Endothelial cell of umbilical vein (primary cell): ENCODE results near the gene ARRB1. TPM values are rescaled to one million over a fixed set of nuclear protein-coding genes. Genes with fewer than 3 reads are reported as not detected.

ENCODE experiments used
- BruUV-seq: library from RNA; stranded (reverse); fragments of 400-500 nt; replicated peaks from 2 replicates; lab custom pipeline; 2021; lab: Mats Ljungman, UMichigan
- CTCF ChIA-PET: fragments of 300-600, 350-600 bp; sonication (Branson Sonifier 250); formaldehyde crosslinking; loops from one replicate; lab custom pipeline; 2021; ENCODE audit warnings: antibody characterized with exemption, inconsistent platforms; lab: Charles Lee
- POLR2A ChIA-PET: fragments of 300-600, 350-600 bp; sonication (Branson Sonifier 250); formaldehyde crosslinking; loops from one replicate; lab custom pipeline; 2021; ENCODE audit warnings: antibody characterized with exemption, inconsistent platforms; lab: Charles Lee
- DNase-seq: peaks from one replicate; pipeline ENCODE4 v3.0.0-alpha.2; 2011; ENCODE audit warnings: low read depth, low spot score
- FAIRE-seq: peaks from 2 replicates; lab custom pipeline; 2011; peaks lifted over from hg19 to GRCh38; lab: Jason Lieb, UNC
- H2AFZ ChIP-seq: 2 replicates; pipeline ENCODE4 v1.6.0; 2012; ENCODE audit warnings: low read depth, low read length, control low read depth, inconsistent platforms
- H3K27ac ChIP-seq: 2 replicates; pipeline ENCODE4 v1.5.1; 2011; ENCODE audit warnings: low read depth, mild to moderate bottlenecking, control low read depth, low read length, moderate library complexity; ENCODE audit not compliant: insufficient read depth
- H3K27me3 ChIP-seq, 2 experiments: 2 replicates each; pipeline versions ENCODE4 v1.6.0 to v1.6.1; 2011; ENCODE audit warnings: low read length in 2 of 2, mixed read lengths in 1 of 2; ENCODE audit not compliant: control insufficient read depth in 2 of 2, insufficient read depth in 2 of 2
- H3K36me3 ChIP-seq, 2 experiments: 2 replicates in 1 of 2; 3 replicates in 1 of 2; pipeline ENCODE4 v1.5.1; 2011; ENCODE audit warnings: low read length in 2 of 2, mild to moderate bottlenecking in 1 of 2, moderate library complexity in 1 of 2; ENCODE audit not compliant: control insufficient read depth in 2 of 2, insufficient read depth in 2 of 2; ENCODE audit errors: extremely low read depth in 1 of 2
- H3K4me1 ChIP-seq: 3 replicates; pipeline ENCODE4 v1.5.1; 2011; ENCODE audit warnings: mild to moderate bottlenecking, low read length; ENCODE audit not compliant: control insufficient read depth, insufficient read depth; ENCODE audit errors: extremely low read depth
- H3K4me2 ChIP-seq: 2 replicates; pipeline ENCODE4 v1.6.1; 2011; ENCODE audit warnings: low read length, control low read depth, mixed read lengths; ENCODE audit not compliant: insufficient read depth
- H3K4me3 ChIP-seq, 3 experiments: fragments of 200-600 bp in 1 of 3; sonication (generic), shearing (Covaris generic) in 1 of 3; replicated peaks in 1 of 3; 2 replicates each; pipeline ENCODE4 v1.5.1; 2011 to 2016; ENCODE audit warnings: control low read depth in 3 of 3, low read length in 3 of 3, mild to moderate bottlenecking in 2 of 3, inconsistent platforms in 1 of 3, low read depth in 1 of 3, moderate library complexity in 1 of 3; ENCODE audit not compliant: insufficient read depth in 1 of 3
- H3K79me2 ChIP-seq: 2 replicates; pipeline ENCODE4 v1.6.0; 2012; ENCODE audit warnings: low read length, inconsistent platforms; ENCODE audit not compliant: control insufficient read depth, insufficient read depth
- H3K9ac ChIP-seq: replicated peaks from 2 replicates; pipeline ENCODE3; 2011; ENCODE audit warnings: low read length, control low read depth; ENCODE audit not compliant: insufficient read depth; ENCODE audit errors: extremely low read depth
- H3K9me1 ChIP-seq: replicated peaks from 3 replicates; pipeline ENCODE4 v1.6.0; 2011; ENCODE audit warnings: mild to moderate bottlenecking, low read length; ENCODE audit not compliant: control insufficient read depth, insufficient read depth; ENCODE audit errors: extremely low read depth
- H3K9me3 ChIP-seq: replicated peaks from 2 replicates; pipeline ENCODE4 v1.5.1; 2012; ENCODE audit warnings: low read length, inconsistent platforms; ENCODE audit not compliant: control insufficient read depth, insufficient read depth
- H4K20me1 ChIP-seq: replicated peaks from 2 replicates; pipeline ENCODE3; 2011; ENCODE audit warnings: mild to moderate bottlenecking, low read length; ENCODE audit not compliant: control insufficient read depth, insufficient read depth; ENCODE audit errors: extremely low read depth
- CTCF ChIP-seq, 2 donors: IDR thresholded peaks; 1 replicate in 1 of 2; 2 replicates in 1 of 2; pipeline ENCODE4 v1.5.1; 2011; ENCODE audit warnings: low read length in 2 of 2, mild to moderate bottlenecking in 2 of 2, moderate library complexity in 2 of 2, control low read depth in 1 of 2, inconsistent platforms in 1 of 2, low read depth in 1 of 2; ENCODE audit not compliant: insufficient read depth in 1 of 2; ENCODE audit errors: extremely low read depth in 1 of 2
- EZH2 ChIP-seq: IDR thresholded peaks from 2 replicates; pipeline ENCODE4 v1.6.1; 2012; ENCODE audit warnings: borderline replicate concordance, low read depth, mild to moderate bottlenecking, moderate library complexity, low read length, inconsistent platforms; ENCODE audit not compliant: severe bottlenecking
- FOS ChIP-seq: IDR thresholded peaks from 2 replicates; pipeline ENCODE4 v1.6.1; 2011; ENCODE audit warnings: mild to moderate bottlenecking, low read length, moderate library complexity, borderline replicate concordance; ENCODE audit not compliant: insufficient read depth
- GATA2 ChIP-seq: IDR thresholded peaks from 2 replicates; pipeline ENCODE4 v1.7.0; 2011; ENCODE audit warnings: low read depth, mild to moderate bottlenecking, moderate library complexity, mixed read lengths, low read length; ENCODE audit not compliant: insufficient read length, insufficient read depth
- JUN ChIP-seq: IDR thresholded peaks from 2 replicates; pipeline ENCODE4 v1.6.1; 2011; ENCODE audit warnings: borderline replicate concordance, low read depth; ENCODE audit not compliant: insufficient read length, insufficient read depth
- MAX ChIP-seq: IDR thresholded peaks from 2 replicates; pipeline ENCODE4 v1.6.1; 2011; ENCODE audit not compliant: insufficient read depth, insufficient read length
- MYC ChIP-seq: IDR thresholded peaks from one replicate; pipeline ENCODE4 v1.6.1; 2011; ENCODE audit warnings: mild to moderate bottlenecking, low read depth, low read length
- POLR2A ChIP-seq: IDR thresholded peaks from 2 replicates; pipeline ENCODE4 v1.6.1; 2012; ENCODE audit warnings: low read depth, mild to moderate bottlenecking, control low read depth, low read length
- POLR2AphosphoS5 ChIP-seq: IDR thresholded peaks from 2 replicates; pipeline ENCODE4 v1.6.1; 2012; ENCODE audit warnings: low read depth, mild to moderate bottlenecking, control low read depth, low read length, moderate library complexity; ENCODE audit not compliant: insufficient read depth
- dilution Hi-C: fragments of 300-500 bp; cut with MboI; formaldehyde crosslinking; loops from one replicate; pipeline ENCODE4 v1.15.0; 2019; ENCODE audit warnings: low sequenced_read_pairs; ENCODE audit not compliant: extremely low pct_ligation_motif_present
- intact Hi-C: fragments of 100-400 bp; cut with micrococcal nuclease; formaldehyde crosslinking; loops from one replicate; pipeline ENCODE4 v1.10.0; 2022
- polyA plus RNA-seq, 4 experiments: library from polyadenylated mRNA; depleted of rRNA in 3 of 4; stranded (reverse) in 3 of 4; unstranded in 1 of 4; fragments of >200 nt; gene quantifications; 2 replicates each; pipeline versions ENCODE4 v1.2.1 to v1.2.3, GENCODE V29; 2011 to 2012; ENCODE audit warnings: missing spikeins in 1 of 4
- total RNA-seq: library from RNA; stranded (reverse); gene quantifications from 2 replicates; pipeline ENCODE4 v1.2.3, GENCODE V29; 2021

ARRB1 gene
- total and polyA plus RNA-seq, 2 donors (not counting 3 experiments of a cell fraction or from before 2014, with no cell fraction given) = 63.9 to 92.6 TPM

- H3K79me2 ChIP-seq = no peaks in the 10 kb centered on the region
- intact Hi-C loops (loop anchor here (2.0 kb wide), 2 partner anchors 25 to 311 kb away; no protein-coding TSS in a partner anchor), dilution Hi-C loops (no loop called here)
- no peak overlapping the region for H3K4me2 ChIP-seq
- FAIRE-seq = no peak
- H3K4me1 ChIP-seq = peaks cover 7% of the 10 kb centered on the region
- H4K20me1 ChIP-seq = no peaks in the 10 kb centered on the region
- no peak overlapping the region for H2AFZ ChIP-seq
- H3K27me3 ChIP-seq = peaks cover 41 to 43% of the 10 kb centered on the region in 2 experiments
- H3K4me3 ChIP-seq = no peak overlapping the region
- ChIA-PET POLR2A (no interaction called here), CTCF (interaction anchor here (1.0 to 9.6 kb wide), 10 partner anchors 8 to 310 kb away, joined by 3 to 240 read pairs (median 16); no protein-coding TSS in a partner anchor)
- H3K9me1 ChIP-seq = no peaks in the 10 kb centered on the region
- no TSS peak for BruUV-seq
- TF ChIP-seq POLR2A (no peak), POLR2AphosphoS5 (no peak), JUN (no peak)
- H3K27ac ChIP-seq = no peak overlapping the region
- H3K36me3 ChIP-seq = no peaks in the 10 kb centered on the region
- H3K9ac ChIP-seq = no peak overlapping the region
- no peaks in the 10 kb centered on the region for H3K9me3 ChIP-seq
- no peak for DNase-seq
These were observed 111.8 kb downstream of the ARRB1 start for GRCh38 chr11:75239531-75240290.

- Histone ChIP-seq H3K9ac (no peak overlapping the region), H3K79me2 (no peaks in the 10 kb centered on the region), H4K20me1 (no peaks in the 10 kb centered on the region), H3K4me3 (no peak overlapping the region), H3K36me3 (no peaks in the 10 kb centered on the region), H2AFZ (no peak overlapping the region), H3K27me3 (peaks cover 32 to 35% of the 10 kb centered on the region in 2 experiments), H3K27ac (no peak overlapping the region), H3K4me1 (peaks cover 7% of the 10 kb centered on the region), H3K9me3 (no peaks in the 10 kb centered on the region), H3K4me2 (no peak overlapping the region), H3K9me1 (no peaks in the 10 kb centered on the region)
- dilution Hi-C loops (no loop called here), intact Hi-C loops (no loop called here)
- TF ChIP-seq MAX (no peak), FOS (no peak), GATA2 (no peak), CTCF (IDR thresholded peaks at IDR 0.05; ENCODE audit: extremely low read depth in 1 of 2, insufficient read depth in 1 of 2, low read depth in 1 of 2, low read length in 2 of 2) (no peak), POLR2AphosphoS5 (no peak), POLR2A (no peak), MYC (no peak), EZH2 (no peak), JUN (no peak)
- BruUV-seq = no TSS peak
- FAIRE-seq (no peak), DNase-seq (no peak)
- ChIA-PET CTCF (interaction anchor here (0.6 to 9.6 kb wide), 8 partner anchors 9 to 208 kb away, joined by 3 to 240 read pairs (median 10); no protein-coding TSS in a partner anchor), POLR2A (no interaction called here)
These were observed 112.6 kb downstream of the ARRB1 start for GRCh38 chr11:75238595-75239440.
